ENCODE data around the gene ARSJ. TPM values are rescaled to one million over a fixed set of nuclear protein-coding genes. Genes with fewer than 3 reads are reported as not detected.

ARSJ gene
- total and polyA plus RNA-seq, 2 experiments from 2014 or later = 4.3 to 6.6 TPM

DNA sequence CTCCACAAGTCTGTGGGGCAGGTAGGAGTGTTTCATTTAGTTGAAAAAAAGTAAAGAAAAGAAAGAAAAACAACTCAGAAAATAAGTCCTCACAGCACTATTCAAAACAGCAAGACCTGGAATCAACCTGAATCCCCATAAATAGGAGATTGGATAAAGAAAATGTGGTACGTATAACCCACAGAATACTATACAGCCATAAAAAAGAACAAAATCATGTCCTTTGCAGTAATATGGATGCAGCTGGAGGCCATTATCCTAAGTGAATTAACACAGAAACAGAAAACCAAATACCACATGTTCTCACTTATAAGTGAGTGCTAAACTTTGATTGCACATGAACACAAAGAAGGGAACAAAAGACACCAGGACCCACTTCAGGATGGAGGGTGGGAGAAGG lies 71.9 kb downstream of the ARSJ start:
- Mint-ChIP-seq H3K36me3 (ENCODE audit: low read depth) (no peaks in the 10 kb centered on the region; the same call in 2 of the 3 replicates), H3K27ac (no peak overlapping the region), H3K9me3 (no peaks in the 10 kb centered on the region; the same call in 2 of the 3 replicates), H3K4me1 (no peaks in the 10 kb centered on the region), H3K27me3 (ENCODE audit: insufficient read depth, low read depth, poor library complexity) (peaks cover 2% of the 10 kb centered on the region), H3K4me3 (no peak overlapping the region)
- Histone ChIP-seq H3K4me1 (ENCODE audit: insufficient read depth) (no peaks in the 10 kb centered on the region), H3F3A (replicated peaks; ENCODE audit: low read depth) (no peaks in the 10 kb centered on the region), H2AFZ (no peak overlapping the region), H3K79me2 (replicated peaks; ENCODE audit: insufficient read depth) (no peaks in the 10 kb centered on the region), H3K27me3 (ENCODE audit: insufficient read depth) (no peaks in the 10 kb centered on the region), H3K36me3 (ENCODE audit: insufficient read depth) (no peaks in the 10 kb centered on the region), H3K4me3 (no peak overlapping the region), H3K27ac (ENCODE audit: low read depth) (no peak overlapping the region), H3K4me2 (no peak overlapping the region), H3K9me2 (ENCODE audit: insufficient read depth) (no peaks in the 10 kb centered on the region), H4K20me1 (replicated peaks; ENCODE audit: insufficient read depth) (no peaks in the 10 kb centered on the region)
- TF ChIP-seq, protein P1, sequence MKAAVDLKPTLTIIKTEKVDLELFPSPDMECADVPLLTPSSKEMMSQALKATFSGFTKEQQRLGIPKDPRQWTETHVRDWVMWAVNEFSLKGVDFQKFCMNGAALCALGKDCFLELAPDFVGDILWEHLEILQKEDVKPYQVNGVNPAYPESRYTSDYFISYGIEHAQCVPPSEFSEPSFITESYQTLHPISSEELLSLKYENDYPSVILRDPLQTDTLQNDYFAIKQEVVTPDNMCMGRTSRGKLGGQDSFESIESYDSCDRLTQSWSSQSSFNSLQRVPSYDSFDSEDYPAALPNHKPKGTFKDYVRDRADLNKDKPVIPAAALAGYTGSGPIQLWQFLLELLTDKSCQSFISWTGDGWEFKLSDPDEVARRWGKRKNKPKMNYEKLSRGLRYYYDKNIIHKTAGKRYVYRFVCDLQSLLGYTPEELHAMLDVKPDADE (IDR thresholded peaks at IDR 0.05) = no peak
- TF ChIP-seq CREB1 (CRISPR knock-in tag; IDR thresholded peaks at IDR 0.05; ENCODE audit: low read depth) (no peak), EZH2phosphoT487 (IDR thresholded peaks at IDR 0.05; ENCODE audit: unreplicated experiment) (no peak), POLR2AphosphoS5 (IDR thresholded peaks at IDR 0.05; ENCODE audit: low read depth) (no peak), EZH2 (IDR thresholded peaks at IDR 0.05; ENCODE audit: low read depth, unreplicated experiment) (no peak), NANOG (IDR thresholded peaks at IDR 0.05; ENCODE audit: borderline replicate concordance) (no peak), ZNF114 (CRISPR knock-in tag; IDR thresholded peaks at IDR 0.05) (no peak), STAT1 (IDR thresholded peaks at IDR 0.05; ENCODE audit: unreplicated experiment) (no peak), ZNF331 (CRISPR knock-in tag; IDR thresholded peaks at IDR 0.05; ENCODE audit: low read depth) (no peak), JUNB (IDR thresholded peaks at IDR 0.05; ENCODE audit: unreplicated experiment) (no peak)
- TF ChIP-seq, protein P2, sequence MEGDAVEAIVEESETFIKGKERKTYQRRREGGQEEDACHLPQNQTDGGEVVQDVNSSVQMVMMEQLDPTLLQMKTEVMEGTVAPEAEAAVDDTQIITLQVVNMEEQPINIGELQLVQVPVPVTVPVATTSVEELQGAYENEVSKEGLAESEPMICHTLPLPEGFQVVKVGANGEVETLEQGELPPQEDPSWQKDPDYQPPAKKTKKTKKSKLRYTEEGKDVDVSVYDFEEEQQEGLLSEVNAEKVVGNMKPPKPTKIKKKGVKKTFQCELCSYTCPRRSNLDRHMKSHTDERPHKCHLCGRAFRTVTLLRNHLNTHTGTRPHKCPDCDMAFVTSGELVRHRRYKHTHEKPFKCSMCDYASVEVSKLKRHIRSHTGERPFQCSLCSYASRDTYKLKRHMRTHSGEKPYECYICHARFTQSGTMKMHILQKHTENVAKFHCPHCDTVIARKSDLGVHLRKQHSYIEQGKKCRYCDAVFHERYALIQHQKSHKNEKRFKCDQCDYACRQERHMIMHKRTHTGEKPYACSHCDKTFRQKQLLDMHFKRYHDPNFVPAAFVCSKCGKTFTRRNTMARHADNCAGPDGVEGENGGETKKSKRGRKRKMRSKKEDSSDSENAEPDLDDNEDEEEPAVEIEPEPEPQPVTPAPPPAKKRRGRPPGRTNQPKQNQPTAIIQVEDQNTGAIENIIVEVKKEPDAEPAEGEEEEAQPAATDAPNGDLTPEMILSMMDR (conservative IDR thresholded peaks at IDR 0.05; ENCODE audit: low read depth in 2 of 2) = no peak
- TF ChIP-seq, protein P3, sequence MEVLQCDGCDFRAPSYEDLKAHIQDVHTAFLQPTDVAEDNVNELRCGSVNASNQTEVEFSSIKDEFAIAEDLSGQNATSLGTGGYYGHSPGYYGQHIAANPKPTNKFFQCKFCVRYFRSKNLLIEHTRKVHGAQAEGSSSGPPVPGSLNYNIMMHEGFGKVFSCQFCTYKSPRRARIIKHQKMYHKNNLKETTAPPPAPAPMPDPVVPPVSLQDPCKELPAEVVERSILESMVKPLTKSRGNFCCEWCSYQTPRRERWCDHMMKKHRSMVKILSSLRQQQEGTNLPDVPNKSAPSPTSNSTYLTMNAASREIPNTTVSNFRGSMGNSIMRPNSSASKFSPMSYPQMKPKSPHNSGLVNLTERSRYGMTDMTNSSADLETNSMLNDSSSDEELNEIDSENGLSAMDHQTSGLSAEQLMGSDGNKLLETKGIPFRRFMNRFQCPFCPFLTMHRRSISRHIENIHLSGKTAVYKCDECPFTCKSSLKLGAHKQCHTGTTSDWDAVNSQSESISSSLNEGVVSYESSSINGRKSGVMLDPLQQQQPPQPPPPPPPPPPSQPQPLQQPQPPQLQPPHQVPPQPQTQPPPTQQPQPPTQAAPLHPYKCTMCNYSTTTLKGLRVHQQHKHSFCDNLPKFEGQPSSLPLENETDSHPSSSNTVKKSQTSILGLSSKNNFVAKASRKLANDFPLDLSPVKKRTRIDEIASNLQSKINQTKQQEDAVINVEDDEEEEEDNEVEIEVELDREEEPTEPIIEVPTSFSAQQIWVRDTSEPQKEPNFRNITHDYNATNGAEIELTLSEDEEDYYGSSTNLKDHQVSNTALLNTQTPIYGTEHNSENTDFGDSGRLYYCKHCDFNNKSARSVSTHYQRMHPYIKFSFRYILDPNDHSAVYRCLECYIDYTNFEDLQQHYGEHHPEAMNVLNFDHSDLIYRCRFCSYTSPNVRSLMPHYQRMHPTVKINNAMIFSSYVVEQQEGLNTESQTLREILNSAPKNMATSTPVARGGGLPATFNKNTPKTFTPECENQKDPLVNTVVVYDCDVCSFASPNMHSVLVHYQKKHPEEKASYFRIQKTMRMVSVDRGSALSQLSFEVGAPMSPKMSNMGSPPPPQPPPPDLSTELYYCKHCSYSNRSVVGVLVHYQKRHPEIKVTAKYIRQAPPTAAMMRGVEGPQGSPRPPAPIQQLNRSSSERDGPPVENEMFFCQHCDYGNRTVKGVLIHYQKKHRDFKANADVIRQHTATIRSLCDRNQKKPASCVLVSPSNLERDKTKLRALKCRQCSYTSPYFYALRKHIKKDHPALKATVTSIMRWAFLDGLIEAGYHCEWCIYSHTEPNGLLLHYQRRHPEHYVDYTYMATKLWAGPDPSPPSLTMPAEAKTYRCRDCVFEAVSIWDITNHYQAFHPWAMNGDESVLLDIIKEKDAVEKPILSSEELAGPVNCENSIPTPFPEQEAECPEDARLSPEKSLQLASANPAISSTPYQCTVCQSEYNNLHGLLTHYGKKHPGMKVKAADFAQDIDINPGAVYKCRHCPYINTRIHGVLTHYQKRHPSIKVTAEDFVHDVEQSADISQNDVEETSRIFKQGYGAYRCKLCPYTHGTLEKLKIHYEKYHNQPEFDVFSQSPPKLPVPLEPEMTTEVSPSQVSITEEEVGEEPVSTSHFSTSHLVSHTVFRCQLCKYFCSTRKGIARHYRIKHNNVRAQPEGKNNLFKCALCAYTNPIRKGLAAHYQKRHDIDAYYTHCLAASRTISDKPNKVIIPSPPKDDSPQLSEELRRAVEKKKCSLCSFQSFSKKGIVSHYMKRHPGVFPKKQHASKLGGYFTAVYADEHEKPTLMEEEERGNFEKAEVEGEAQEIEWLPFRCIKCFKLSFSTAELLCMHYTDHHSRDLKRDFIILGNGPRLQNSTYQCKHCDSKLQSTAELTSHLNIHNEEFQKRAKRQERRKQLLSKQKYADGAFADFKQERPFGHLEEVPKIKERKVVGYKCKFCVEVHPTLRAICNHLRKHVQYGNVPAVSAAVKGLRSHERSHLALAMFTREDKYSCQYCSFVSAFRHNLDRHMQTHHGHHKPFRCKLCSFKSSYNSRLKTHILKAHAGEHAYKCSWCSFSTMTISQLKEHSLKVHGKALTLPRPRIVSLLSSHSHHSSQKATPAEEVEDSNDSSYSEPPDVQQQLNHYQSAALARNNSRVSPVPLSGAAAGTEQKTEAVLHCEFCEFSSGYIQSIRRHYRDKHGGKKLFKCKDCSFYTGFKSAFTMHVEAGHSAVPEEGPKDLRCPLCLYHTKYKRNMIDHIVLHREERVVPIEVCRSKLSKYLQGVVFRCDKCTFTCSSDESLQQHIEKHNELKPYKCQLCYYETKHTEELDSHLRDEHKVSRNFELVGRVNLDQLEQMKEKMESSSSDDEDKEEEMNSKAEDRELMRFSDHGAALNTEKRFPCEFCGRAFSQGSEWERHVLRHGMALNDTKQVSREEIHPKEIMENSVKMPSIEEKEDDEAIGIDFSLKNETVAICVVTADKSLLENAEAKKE (CRISPR knock-in tag; IDR thresholded peaks at IDR 0.05) = no peak
- TF ChIP-seq, protein P4, sequence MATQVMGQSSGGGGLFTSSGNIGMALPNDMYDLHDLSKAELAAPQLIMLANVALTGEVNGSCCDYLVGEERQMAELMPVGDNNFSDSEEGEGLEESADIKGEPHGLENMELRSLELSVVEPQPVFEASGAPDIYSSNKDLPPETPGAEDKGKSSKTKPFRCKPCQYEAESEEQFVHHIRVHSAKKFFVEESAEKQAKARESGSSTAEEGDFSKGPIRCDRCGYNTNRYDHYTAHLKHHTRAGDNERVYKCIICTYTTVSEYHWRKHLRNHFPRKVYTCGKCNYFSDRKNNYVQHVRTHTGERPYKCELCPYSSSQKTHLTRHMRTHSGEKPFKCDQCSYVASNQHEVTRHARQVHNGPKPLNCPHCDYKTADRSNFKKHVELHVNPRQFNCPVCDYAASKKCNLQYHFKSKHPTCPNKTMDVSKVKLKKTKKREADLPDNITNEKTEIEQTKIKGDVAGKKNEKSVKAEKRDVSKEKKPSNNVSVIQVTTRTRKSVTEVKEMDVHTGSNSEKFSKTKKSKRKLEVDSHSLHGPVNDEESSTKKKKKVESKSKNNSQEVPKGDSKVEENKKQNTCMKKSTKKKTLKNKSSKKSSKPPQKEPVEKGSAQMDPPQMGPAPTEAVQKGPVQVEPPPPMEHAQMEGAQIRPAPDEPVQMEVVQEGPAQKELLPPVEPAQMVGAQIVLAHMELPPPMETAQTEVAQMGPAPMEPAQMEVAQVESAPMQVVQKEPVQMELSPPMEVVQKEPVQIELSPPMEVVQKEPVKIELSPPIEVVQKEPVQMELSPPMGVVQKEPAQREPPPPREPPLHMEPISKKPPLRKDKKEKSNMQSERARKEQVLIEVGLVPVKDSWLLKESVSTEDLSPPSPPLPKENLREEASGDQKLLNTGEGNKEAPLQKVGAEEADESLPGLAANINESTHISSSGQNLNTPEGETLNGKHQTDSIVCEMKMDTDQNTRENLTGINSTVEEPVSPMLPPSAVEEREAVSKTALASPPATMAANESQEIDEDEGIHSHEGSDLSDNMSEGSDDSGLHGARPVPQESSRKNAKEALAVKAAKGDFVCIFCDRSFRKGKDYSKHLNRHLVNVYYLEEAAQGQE (IDR thresholded peaks at IDR 0.05; ENCODE audit: unreplicated experiment) = no peak
- no peak for DNase-seq (ENCODE audit: low spot score)
- no peak for ATAC-seq

Data from GM23338 (cell line).